ENCODE measurements around the gene PI4KA.

Gene PI4KA

DNA sequence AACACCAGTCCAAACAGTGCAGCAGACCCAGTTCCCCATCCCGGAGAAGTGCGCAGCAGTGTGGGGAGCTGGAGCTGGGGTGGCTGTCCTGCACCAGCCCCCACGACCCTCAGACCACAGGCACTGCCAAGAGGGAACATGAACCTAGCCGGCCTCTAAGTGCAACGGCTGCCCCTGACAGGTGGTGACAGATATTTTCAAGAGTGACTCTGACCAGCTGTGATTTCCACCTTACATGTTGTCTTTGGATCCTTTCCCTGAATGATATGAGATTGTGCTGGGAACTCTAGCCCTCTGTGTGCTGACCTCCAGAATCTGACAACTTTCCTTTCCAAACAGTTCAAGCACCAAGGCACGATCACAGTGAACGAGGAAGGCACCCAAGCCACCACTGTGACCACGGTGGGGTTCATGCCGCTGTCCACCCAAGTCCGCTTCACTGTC, 72.1 kb downstream of the PI4KA start:
- DNase-seq (ENCODE audit: low read depth): no peak
- H3K4me3 ChIP-seq (ENCODE audit: low read length): no peak overlapping the region
- TF ChIP-seq, protein P1, sequence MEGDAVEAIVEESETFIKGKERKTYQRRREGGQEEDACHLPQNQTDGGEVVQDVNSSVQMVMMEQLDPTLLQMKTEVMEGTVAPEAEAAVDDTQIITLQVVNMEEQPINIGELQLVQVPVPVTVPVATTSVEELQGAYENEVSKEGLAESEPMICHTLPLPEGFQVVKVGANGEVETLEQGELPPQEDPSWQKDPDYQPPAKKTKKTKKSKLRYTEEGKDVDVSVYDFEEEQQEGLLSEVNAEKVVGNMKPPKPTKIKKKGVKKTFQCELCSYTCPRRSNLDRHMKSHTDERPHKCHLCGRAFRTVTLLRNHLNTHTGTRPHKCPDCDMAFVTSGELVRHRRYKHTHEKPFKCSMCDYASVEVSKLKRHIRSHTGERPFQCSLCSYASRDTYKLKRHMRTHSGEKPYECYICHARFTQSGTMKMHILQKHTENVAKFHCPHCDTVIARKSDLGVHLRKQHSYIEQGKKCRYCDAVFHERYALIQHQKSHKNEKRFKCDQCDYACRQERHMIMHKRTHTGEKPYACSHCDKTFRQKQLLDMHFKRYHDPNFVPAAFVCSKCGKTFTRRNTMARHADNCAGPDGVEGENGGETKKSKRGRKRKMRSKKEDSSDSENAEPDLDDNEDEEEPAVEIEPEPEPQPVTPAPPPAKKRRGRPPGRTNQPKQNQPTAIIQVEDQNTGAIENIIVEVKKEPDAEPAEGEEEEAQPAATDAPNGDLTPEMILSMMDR (conservative IDR thresholded peaks at IDR 0.05; ENCODE audit: low read length): no peak

DNA sequence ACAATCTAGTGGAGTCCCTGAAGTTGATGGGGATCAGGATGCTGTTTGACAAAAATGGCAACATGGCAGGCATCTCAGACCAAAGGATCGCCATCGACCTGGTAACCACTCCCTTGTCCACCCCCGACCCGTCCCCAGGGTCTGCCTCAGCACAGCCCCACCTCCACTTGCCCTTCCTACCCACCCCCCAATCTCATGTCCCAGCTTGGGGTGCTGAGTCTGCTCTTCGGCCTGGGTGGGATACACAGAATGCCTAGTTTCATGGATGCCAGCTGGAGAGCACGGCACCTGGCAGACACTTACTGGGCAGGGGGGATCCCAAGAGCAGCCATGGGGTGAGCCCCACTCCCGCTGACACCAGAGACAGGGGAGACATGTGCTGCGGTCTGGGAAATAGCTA, 72.6 kb downstream of the PI4KA start:
- TF ChIP-seq, protein P1 (conservative IDR thresholded peaks at IDR 0.05; ENCODE audit: low read length): no peak

DNA sequence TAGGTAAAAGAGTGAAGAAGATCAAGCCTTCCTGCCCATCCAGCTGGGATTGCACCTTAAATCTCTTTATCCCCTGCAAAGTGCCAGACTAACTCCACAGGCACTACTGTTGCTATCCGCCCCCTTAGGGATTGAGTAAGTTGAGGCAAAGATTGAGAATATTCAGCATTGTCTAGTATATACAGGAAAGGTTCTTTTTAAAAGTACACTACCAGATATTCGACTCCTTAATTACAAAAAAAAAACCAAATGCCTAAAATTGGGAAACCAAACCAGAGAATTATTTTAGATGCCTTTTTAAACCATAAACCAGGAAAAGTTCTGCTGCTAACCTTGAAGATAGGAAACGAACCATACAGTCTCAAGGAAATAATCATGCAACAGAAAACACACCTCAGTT, 73.2 kb downstream of the PI4KA start:
- TF ChIP-seq, protein P1 (conservative IDR thresholded peaks at IDR 0.05; ENCODE audit: low read length): no peak
- no peak overlapping the region for H3K4me3 ChIP-seq (ENCODE audit: low read length)
- no peak for DNase-seq (ENCODE audit: low read depth)

More for the DNA sequence above, 72.6 kb downstream of the PI4KA start:
- DNase-seq (ENCODE audit: low read depth): no peak
- no peak overlapping the region for H3K4me3 ChIP-seq (ENCODE audit: low read length)

DNA sequence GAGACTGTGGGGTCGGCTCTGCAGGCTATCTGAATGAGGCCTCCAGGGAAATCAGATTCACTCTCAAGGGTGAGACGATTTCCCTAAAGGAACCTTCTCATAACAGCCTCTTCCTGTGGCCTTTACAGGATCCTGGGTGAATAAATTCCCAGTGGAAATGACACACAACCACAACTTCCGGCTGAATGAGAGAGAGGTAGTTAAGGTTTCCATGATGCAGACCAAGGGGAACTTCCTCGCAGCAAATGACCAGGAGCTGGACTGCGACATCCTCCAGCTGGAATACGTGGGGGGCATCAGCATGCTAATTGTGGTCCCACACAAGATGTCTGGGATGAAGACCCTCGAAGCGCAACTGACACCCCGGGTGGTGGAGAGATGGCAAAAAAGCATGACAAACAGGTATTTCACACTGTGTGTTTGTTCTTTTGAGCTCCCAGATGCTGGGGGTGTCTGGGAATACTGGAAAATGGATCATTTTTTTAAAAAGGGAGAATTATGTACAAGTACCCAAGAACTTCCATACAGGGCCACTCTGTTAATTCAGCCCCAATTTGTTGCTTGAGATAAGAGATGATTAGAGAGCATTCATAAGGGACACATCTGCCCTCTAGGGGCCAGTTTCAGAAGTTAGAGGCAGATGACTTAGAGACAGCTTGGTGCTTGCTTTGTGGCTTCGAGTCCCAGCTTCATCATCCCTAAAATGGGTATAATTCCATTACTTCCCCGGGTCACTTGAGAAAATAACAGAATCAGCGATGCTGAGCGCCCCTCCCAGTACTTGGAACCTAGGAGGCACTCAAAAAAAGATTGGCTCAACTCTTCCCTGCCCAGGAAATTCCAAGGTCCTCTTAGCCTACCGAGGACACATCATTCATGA, 74.5 kb downstream of the PI4KA start:
- TF ChIP-seq, protein P1 (conservative IDR thresholded peaks at IDR 0.05; ENCODE audit: low read length): peak; percentile 82
- peak; percentile 58 for DNase-seq (ENCODE audit: low read depth)
- H3K4me3 ChIP-seq (ENCODE audit: low read length): no peak overlapping the region

DNA sequence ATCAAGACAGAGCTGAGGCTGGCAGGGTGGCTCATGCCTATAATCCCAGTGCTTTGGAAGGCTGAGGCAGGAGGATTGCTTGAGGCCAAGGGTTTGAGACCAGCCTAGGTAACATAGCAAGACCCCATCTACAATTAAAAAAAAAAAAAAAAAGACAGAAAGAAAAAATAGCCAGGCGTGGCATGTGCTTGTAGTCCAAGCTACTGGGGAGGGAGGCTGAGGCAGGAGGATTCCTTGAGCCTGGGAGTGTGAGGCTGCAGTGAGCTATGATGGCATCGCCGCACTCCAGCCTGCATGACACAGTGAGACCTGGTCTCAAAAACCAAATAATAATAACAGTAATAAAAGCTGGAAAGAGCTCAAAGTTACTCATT, 75.3 kb downstream of the PI4KA start:
- TF ChIP-seq, protein P1 (conservative IDR thresholded peaks at IDR 0.05; ENCODE audit: low read length): no peak
- H3K4me3 ChIP-seq (ENCODE audit: low read length): no peak overlapping the region
- DNase-seq (ENCODE audit: low read depth): no peak

DNA sequence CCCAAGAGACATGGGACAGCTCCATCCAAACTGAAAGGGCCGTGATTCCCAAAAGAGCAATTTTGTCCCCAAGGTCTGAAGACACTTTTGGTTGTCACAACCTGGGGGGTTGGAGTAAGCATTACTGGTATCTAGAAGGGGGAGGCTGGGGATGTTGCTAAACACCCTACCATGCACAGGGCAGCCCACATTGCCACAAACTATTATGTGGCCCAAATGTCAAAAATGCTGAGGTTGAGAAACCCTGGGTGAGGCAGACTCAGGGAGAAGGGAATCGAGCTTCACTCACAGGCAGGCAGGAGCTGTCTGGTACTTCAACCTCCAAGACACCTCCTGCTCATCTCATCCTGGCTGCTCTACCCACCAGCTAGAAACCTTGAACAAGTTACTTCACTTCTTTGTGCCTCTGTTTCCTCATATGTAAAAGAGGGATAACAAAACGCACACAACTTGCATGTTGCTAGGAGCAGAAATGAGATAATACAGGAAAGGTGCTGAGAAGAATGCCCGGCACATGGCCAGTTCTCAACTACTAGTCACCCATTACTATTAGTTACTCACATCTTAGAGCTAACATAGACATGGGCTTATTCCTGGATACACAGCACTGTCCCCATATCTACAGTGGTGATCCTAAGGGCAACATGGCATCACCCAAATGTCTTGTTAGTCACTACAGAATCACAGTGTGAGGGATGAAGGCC, 75.9 kb downstream of the PI4KA start:
- peak; percentile 13 for DNase-seq (ENCODE audit: low read depth)
- TF ChIP-seq, protein P1 (conservative IDR thresholded peaks at IDR 0.05; ENCODE audit: low read length): no peak
- H3K4me3 ChIP-seq (ENCODE audit: low read length): no peak overlapping the region

Data from AG10803 (cell line).